Central memory CD8-positive, alpha-beta T cell (primary cell): Measurements from ENCODE around the gene ITPKB.

Experiments used
- ATAC-seq: fragments of 150-1000 bp; cut with Tn5 transposase; replicated peaks from 2 replicates; pipeline ENCODE4 v1.10.0; 2022; ENCODE audit warnings: mild to moderate bottlenecking, moderate FRiP score, moderate number of reproducible peaks; ENCODE audit not compliant: poor library complexity, severe bottlenecking; ENCODE audit errors: extremely low read depth
- DNase-seq, 2 donors: peaks; one replicate each; pipeline ENCODE4 v3.0.0; 2021; ENCODE audit warnings: low spot score in 2 of 2
- H3K27ac Mint-ChIP-seq: one replicate; pipeline ENCODE4 v1.8.0; 2022; ENCODE audit warnings: low read depth, mild to moderate bottlenecking, moderate library complexity, mixed read lengths
- H3K27me3 Mint-ChIP-seq: one replicate; pipeline ENCODE4 v1.8.0; 2022; ENCODE audit warnings: mixed read lengths
- H3K36me3 Mint-ChIP-seq: one replicate; pipeline ENCODE4 v1.8.0; 2022; ENCODE audit warnings: mild to moderate bottlenecking, moderate library complexity, mixed read lengths; ENCODE audit not compliant: insufficient read depth
- H3K4me1 Mint-ChIP-seq: one replicate; pipeline ENCODE4 v1.8.0; 2022; ENCODE audit warnings: mixed read lengths
- H3K4me3 Mint-ChIP-seq: one replicate; pipeline ENCODE4 v1.8.0; 2022; ENCODE audit warnings: mild to moderate bottlenecking, moderate library complexity, mixed read lengths
- H3K9me3 Mint-ChIP-seq: one replicate; pipeline ENCODE4 v1.8.0; 2022; ENCODE audit warnings: mixed read lengths

ITPKB gene

DNA sequence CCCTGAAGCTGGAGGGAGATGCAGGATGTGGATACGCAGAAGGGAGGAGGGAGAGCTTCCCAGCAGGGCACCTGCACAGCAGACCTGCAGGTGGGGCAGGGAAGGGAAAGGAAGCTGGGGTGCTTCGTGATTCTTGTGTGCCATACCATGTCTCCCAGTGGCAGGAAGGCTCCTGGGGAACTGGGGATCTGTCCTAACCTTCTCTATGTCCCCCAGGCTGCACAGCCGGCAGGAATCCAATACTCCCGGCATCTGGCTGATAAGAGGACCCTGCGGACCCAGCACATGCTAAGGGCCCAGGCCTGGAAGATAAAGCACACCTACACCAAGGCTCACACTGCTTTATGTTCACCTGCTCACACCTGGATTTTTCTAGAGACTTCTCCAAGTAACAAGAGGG, 79.4 kb downstream of the ITPKB start:
- Mint-ChIP-seq H3K4me3 (peak overlapping the region; percentile 67), H3K36me3 (peaks cover 37% of the 10 kb centered on the region), H3K27me3 (no peaks in the 10 kb centered on the region), H3K4me1 (peaks cover 55% of the 10 kb centered on the region), H3K27ac (peak overlapping the region; percentile 99), H3K9me3 (no peaks in the 10 kb centered on the region)
- no peak for ATAC-seq
- no peak for DNase-seq

DNA sequence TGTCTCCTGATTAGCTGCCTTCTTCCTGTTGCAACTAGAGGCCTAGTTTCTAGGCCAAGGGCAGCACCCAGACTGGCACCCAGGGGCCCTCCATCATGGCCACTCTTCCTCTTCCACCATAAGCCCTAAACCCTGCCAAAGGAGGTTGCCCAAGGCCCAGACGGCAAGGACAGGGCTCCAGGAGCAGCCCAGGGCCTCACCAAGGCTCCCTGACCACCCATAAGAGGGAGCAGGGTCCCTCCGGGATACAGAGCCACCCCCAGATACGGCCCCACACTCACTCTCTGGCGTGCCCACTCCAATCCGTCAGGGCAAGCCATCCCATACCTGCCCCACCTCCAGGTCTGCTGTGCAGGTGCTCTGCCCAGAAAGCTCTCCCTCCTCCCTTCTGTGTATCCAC, 79.9 kb downstream of the ITPKB start:
- H3K9me3 Mint-ChIP-seq = no peaks in the 10 kb centered on the region
- no peak overlapping the region for H3K4me3 Mint-ChIP-seq
- peak overlapping the region; percentile 99 for H3K27ac Mint-ChIP-seq
- peaks cover 53% of the 10 kb centered on the region for H3K4me1 Mint-ChIP-seq
- ATAC-seq (no peak), DNase-seq (no peak)
- H3K27me3 Mint-ChIP-seq = no peaks in the 10 kb centered on the region
- H3K36me3 Mint-ChIP-seq = peaks cover 39% of the 10 kb centered on the region

- DNase-seq (no peak), ATAC-seq (no peak)
- peaks cover 39% of the 10 kb centered on the region for H3K36me3 Mint-ChIP-seq
- H3K4me1 Mint-ChIP-seq = peaks cover 48% of the 10 kb centered on the region
- no peaks in the 10 kb centered on the region for H3K9me3 Mint-ChIP-seq
- peak overlapping the region; percentile 99 for H3K27ac Mint-ChIP-seq
- H3K27me3 Mint-ChIP-seq = no peaks in the 10 kb centered on the region
- no peak overlapping the region for H3K4me3 Mint-ChIP-seq
Observed at GRCh38 chr1:226658546-226659125, 80.4 kb downstream of the ITPKB start.

GRCh38 chr1:226657895-226658545, 81.1 kb downstream of the ITPKB start:
- ATAC-seq = no peak
- Mint-ChIP-seq H3K27me3 (no peaks in the 10 kb centered on the region), H3K36me3 (peaks cover 44% of the 10 kb centered on the region), H3K9me3 (no peaks in the 10 kb centered on the region), H3K4me1 (peaks cover 41% of the 10 kb centered on the region), H3K4me3 (no peak overlapping the region), H3K27ac (no peak overlapping the region)
- no peak for DNase-seq

- DNase-seq (no peak), ATAC-seq (peak; percentile 3)
- Mint-ChIP-seq H3K27me3 (no peaks in the 10 kb centered on the region), H3K36me3 (peaks cover 41% of the 10 kb centered on the region), H3K4me1 (peaks cover 29% of the 10 kb centered on the region), H3K27ac (no peak overlapping the region), H3K9me3 (no peaks in the 10 kb centered on the region), H3K4me3 (peak overlapping the region; percentile 83)
Observed at GRCh38 chr1:226656601-226657277, 82.3 kb downstream of the ITPKB start.

DNA sequence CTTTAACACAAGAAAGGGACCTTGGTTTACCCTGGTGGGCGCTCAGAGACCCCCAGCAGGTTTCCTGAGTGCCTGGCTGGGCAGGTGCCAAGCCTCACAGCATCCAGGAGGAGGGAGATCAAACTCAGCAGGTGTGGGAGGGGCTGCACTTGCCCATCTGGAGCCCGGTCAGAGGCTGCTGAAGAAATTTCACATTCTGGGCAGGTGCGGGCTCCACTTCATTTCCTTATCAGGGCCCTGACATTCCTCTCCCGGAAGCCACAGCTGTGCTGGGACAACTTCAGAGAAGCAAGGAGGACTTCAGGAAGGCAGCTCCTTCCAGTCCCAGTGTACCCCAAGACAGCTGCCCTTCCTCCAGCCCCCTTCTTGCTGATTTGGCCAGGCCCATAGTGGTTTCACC, 82.9 kb downstream of the ITPKB start:
- Mint-ChIP-seq H3K4me1 (peaks cover 24% of the 10 kb centered on the region), H3K27me3 (no peaks in the 10 kb centered on the region), H3K9me3 (no peaks in the 10 kb centered on the region), H3K36me3 (peaks cover 39% of the 10 kb centered on the region), H3K4me3 (peak overlapping the region; percentile 83), H3K27ac (no peak overlapping the region)
- ATAC-seq (no peak), DNase-seq (no peak)

DNA sequence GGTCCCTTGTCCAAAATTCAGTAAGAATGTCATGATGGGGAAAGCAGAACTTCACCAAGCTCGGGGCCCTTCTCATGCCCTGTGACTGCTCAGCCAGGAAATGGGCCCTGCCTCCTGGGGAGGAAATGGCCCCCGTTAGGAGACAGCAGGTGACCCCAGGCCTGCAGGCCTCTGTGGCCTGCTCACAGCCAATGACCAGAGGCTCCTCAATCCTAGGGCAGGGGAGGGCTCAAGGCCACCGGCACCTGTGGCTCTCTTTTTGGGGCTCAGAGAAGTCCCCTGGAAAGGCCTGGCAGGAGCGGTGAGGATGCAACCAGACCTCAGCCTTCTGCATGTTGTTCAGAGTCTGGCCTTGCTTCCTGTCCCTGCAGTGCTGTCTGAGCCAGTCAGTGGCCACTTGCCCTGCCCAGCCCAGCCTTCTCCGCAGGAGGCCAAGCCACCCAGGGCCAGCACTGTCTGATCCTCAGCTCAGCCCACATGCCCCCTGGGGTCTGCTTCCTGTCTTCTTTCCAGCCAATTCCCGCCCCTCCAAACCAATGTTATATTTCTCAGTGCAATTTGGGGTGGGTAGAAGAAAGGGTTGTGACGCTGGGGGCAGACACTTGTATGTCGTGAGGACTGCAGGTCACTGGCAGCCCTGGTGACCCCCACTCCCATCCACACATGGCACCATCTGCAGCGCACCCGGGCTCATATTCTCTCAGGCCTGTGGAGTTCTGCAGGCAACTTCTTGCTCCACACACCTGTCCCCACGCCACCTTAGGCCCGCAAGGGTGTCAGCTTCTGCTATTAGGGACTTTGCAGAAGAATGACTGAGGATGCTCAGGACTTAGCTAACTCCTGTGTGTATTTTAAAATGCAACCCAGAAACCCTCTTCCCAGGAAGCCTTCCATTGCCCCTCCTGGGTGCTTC, 83.6 kb downstream of the ITPKB start:
- Mint-ChIP-seq H3K36me3 (peaks cover 40% of the 10 kb centered on the region), H3K9me3 (no peaks in the 10 kb centered on the region), H3K27ac (no peak overlapping the region), H3K4me3 (peak overlapping the region; percentile 83), H3K4me1 (peaks cover 24% of the 10 kb centered on the region), H3K27me3 (no peaks in the 10 kb centered on the region)
- ATAC-seq = no peak
- DNase-seq = no peak

GRCh38 chr1:226654668-226655055, 84.4 kb downstream of the ITPKB start:
- Mint-ChIP-seq H3K27ac (no peak overlapping the region), H3K27me3 (no peaks in the 10 kb centered on the region), H3K36me3 (peaks cover 34% of the 10 kb centered on the region), H3K9me3 (no peaks in the 10 kb centered on the region), H3K4me3 (peak overlapping the region; percentile 83), H3K4me1 (peaks cover 24% of the 10 kb centered on the region)
- DNase-seq (no peak), ATAC-seq (no peak)

- no peak for DNase-seq
- no peaks in the 10 kb centered on the region for H3K9me3 Mint-ChIP-seq
- no peaks in the 10 kb centered on the region for H3K27me3 Mint-ChIP-seq
- peak overlapping the region; percentile 83 for H3K4me3 Mint-ChIP-seq
- no peak for ATAC-seq
- H3K36me3 Mint-ChIP-seq = peaks cover 34% of the 10 kb centered on the region
- no peak overlapping the region for H3K27ac Mint-ChIP-seq
- H3K4me1 Mint-ChIP-seq = peaks cover 24% of the 10 kb centered on the region
Observed at GRCh38 chr1:226654046-226654667, 84.9 kb downstream of the ITPKB start.

- Mint-ChIP-seq H3K4me1 (peaks cover 28% of the 10 kb centered on the region), H3K36me3 (peaks cover 37% of the 10 kb centered on the region), H3K9me3 (no peaks in the 10 kb centered on the region), H3K27me3 (no peaks in the 10 kb centered on the region), H3K27ac (no peak overlapping the region), H3K4me3 (peak overlapping the region; percentile 83)
- peak; percentile 95 for ATAC-seq
- DNase-seq = peak; percentile 54 to 75
Observed at GRCh38 chr1:226653311-226653921, 85.7 kb downstream of the ITPKB start.

DNA sequence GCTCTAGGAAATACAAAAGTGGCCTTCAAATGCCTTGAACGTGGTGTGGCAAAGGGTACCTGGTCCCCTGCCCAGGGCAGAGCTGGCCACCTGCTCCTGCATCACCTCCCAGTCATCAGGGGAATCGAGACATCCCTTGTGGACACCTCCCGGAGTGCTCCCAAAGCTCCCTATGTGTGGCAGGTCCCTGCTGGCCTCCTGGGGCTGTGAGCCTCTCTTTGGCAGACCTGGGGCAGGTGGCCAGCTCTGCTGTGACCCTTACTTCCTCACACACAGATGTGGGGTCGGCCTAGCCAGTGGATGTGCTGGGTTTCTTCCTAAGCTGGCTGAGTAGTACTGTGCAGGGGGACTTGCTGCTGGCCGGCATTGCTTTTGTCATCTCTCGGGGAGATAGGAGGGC, 86.5 kb downstream of the ITPKB start:
- H3K36me3 Mint-ChIP-seq = peaks cover 41% of the 10 kb centered on the region
- H3K4me1 Mint-ChIP-seq = peaks cover 34% of the 10 kb centered on the region
- H3K27me3 Mint-ChIP-seq = no peaks in the 10 kb centered on the region
- H3K27ac Mint-ChIP-seq = no peak overlapping the region
- H3K4me3 Mint-ChIP-seq = peak overlapping the region; percentile 83
- no peaks in the 10 kb centered on the region for H3K9me3 Mint-ChIP-seq
- no peak for ATAC-seq
- DNase-seq = no peak

DNA sequence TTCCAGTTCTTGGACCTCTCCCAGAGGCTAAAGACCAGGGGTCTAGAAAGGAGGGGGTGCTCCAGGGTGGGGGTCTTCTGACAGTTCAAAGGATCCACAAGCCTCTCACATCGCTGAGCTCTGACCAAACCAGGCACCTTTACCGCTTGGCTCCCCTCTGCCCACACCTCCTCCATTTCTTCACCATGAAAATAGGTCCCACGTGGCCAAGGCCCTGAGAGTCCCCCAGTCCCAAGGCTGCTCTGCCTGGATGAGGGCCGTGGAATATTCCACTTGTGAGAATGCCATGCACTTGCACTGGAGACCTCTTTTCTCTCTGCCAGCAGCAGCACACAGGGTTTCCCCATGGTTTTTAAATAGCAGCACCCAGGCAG, 87.4 kb downstream of the ITPKB start:
- no peak for DNase-seq
- no peak overlapping the region for H3K27ac Mint-ChIP-seq
- peaks cover 42% of the 10 kb centered on the region for H3K36me3 Mint-ChIP-seq
- no peaks in the 10 kb centered on the region for H3K27me3 Mint-ChIP-seq
- no peaks in the 10 kb centered on the region for H3K9me3 Mint-ChIP-seq
- H3K4me3 Mint-ChIP-seq = no peak overlapping the region
- peaks cover 37% of the 10 kb centered on the region for H3K4me1 Mint-ChIP-seq
- ATAC-seq = no peak
